ENCODE data around the gene MYO1E.
"Not testable (repeated sequence)": the region's sequence is repeated elsewhere in the genome, so short reads cannot be mapped to it uniquely, and the experiment has no call there.

The MYO1E gene

GRCh38 chr15:59350421-59350732, 22.3 kb downstream of the MYO1E start:
- DNase-seq (ENCODE audit: low spot score) = no peak

- DNase-seq (ENCODE audit: low spot score) = no peak
Observed at GRCh38 chr15:59349680-59350420, 22.8 kb downstream of the MYO1E start.

GRCh38 chr15:59347915-59348314, 24.8 kb downstream of the MYO1E start:
- no peak for DNase-seq (ENCODE audit: low spot score)

GRCh38 chr15:59346951-59347350, 25.7 kb downstream of the MYO1E start:
- DNase-seq (ENCODE audit: low spot score) = no peak

- DNase-seq (ENCODE audit: low spot score) = no peak
Observed at GRCh38 chr15:59345326-59345725, 27.3 kb downstream of the MYO1E start.

- no peak for DNase-seq (ENCODE audit: low spot score)
Observed at GRCh38 chr15:59344311-59344710, 28.4 kb downstream of the MYO1E start.

GRCh38 chr15:59340325-59340724, 32.3 kb downstream of the MYO1E start:
- no peak for DNase-seq (ENCODE audit: low spot score)

- DNase-seq (ENCODE audit: low spot score) = no peak
Observed at GRCh38 chr15:59339252-59339672, 33.4 kb downstream of the MYO1E start.

- DNase-seq (ENCODE audit: low spot score) = no peak
Observed at GRCh38 chr15:59338414-59338813, 34.3 kb downstream of the MYO1E start.

GRCh38 chr15:59336725-59337124, 35.9 kb downstream of the MYO1E start:
- not testable (repeated sequence) for DNase-seq (ENCODE audit: low spot score)

GRCh38 chr15:59335207-59335786, 37.4 kb downstream of the MYO1E start:
- DNase-seq (ENCODE audit: low spot score) = no peak

GRCh38 chr15:59334076-59334415, 38.6 kb downstream of the MYO1E start:
- no peak for DNase-seq (ENCODE audit: low spot score)

- DNase-seq (ENCODE audit: low spot score) = no peak
Observed at GRCh38 chr15:59333401-59334075, 39.1 kb downstream of the MYO1E start.

- DNase-seq (ENCODE audit: low spot score) = no peak
Observed at GRCh38 chr15:59332009-59332408, 40.7 kb downstream of the MYO1E start.

GRCh38 chr15:59330649-59331048, 42.0 kb downstream of the MYO1E start:
- DNase-seq (ENCODE audit: low spot score) = no peak

- DNase-seq (ENCODE audit: low spot score) = no peak
Observed at GRCh38 chr15:59329570-59330350, 42.9 kb downstream of the MYO1E start.

GRCh38 chr15:59329091-59329490, 43.6 kb downstream of the MYO1E start:
- no peak for DNase-seq (ENCODE audit: low spot score)

- no peak for DNase-seq (ENCODE audit: low spot score)
Observed at GRCh38 chr15:59327942-59328341, 44.7 kb downstream of the MYO1E start.

GRCh38 chr15:59326856-59327255, 45.8 kb downstream of the MYO1E start:
- DNase-seq (ENCODE audit: low spot score) = no peak

GRCh38 chr15:59322056-59322759, 50.5 kb downstream of the MYO1E start:
- no peak for DNase-seq (ENCODE audit: low spot score)

GRCh38 chr15:59321000-59321689, 51.5 kb downstream of the MYO1E start:
- no peak for DNase-seq (ENCODE audit: low spot score)

GRCh38 chr15:59317211-59317610, 55.5 kb downstream of the MYO1E start:
- no peak for DNase-seq (ENCODE audit: low spot score)
